HG02798 (cell line): ENCODE data around the gene SPATA22.
"Not testable (repeated sequence)": the region's sequence is repeated elsewhere in the genome, so short reads cannot be mapped to it uniquely, and the experiment has no call there.

Experiments used
- ATAC-seq: cut with Tn5 transposase; IDR thresholded peaks from one replicate; pipeline ENCODE4 v1.9.1; 2021; ENCODE audit warnings: mild to moderate bottlenecking; ENCODE audit not compliant: unreplicated experiment, poor library complexity

The SPATA22 gene

GRCh38 chr17:3471599-3471998 lies at the start of gene SPATA22:
SPATA22 (minus strand) TSS chr17:3471819; CDS start chr17:3469325, 2,494 bp downstream.
- no peak for ATAC-seq

- not testable (repeated sequence) for ATAC-seq
Observed at GRCh38 chr17:3519472-3519871, 47.9 kb upstream of the SPATA22 start.

- no peak for ATAC-seq
Observed at GRCh38 chr17:3514873-3515272, 43.3 kb upstream of the SPATA22 start.

GRCh38 chr17:3514167-3514566 lies 42.5 kb upstream of the SPATA22 start:
- ATAC-seq = not testable (repeated sequence)

GRCh38 chr17:3513305-3514035 lies 41.9 kb upstream of the SPATA22 start:
- ATAC-seq = no peak

- ATAC-seq = no peak
Observed at GRCh38 chr17:3512505-3513171, 41.0 kb upstream of the SPATA22 start.

- no peak for ATAC-seq
Observed at GRCh38 chr17:3511852-3512504, 40.4 kb upstream of the SPATA22 start.

- ATAC-seq = no peak
Observed at GRCh38 chr17:3510090-3510489, 38.5 kb upstream of the SPATA22 start.

- ATAC-seq = no peak
Observed at GRCh38 chr17:3507869-3508268, 36.2 kb upstream of the SPATA22 start.

- no peak for ATAC-seq
Observed at GRCh38 chr17:3507071-3507470, 35.5 kb upstream of the SPATA22 start.

GRCh38 chr17:3506054-3506453 lies 34.4 kb upstream of the SPATA22 start:
- ATAC-seq = no peak

- no peak for ATAC-seq
Observed at GRCh38 chr17:3505008-3505407, 33.4 kb upstream of the SPATA22 start.

GRCh38 chr17:3503285-3503684 lies 31.7 kb upstream of the SPATA22 start:
- no peak for ATAC-seq

GRCh38 chr17:3502466-3502865 lies 30.8 kb upstream of the SPATA22 start:
- no peak for ATAC-seq

GRCh38 chr17:3501344-3501743 lies 29.7 kb upstream of the SPATA22 start:
- ATAC-seq = no peak

- ATAC-seq = no peak
Observed at GRCh38 chr17:3497101-3497500, 25.5 kb upstream of the SPATA22 start.

- no peak for ATAC-seq
Observed at GRCh38 chr17:3485481-3486068, 14.0 kb upstream of the SPATA22 start.

- ATAC-seq = no peak
Observed at GRCh38 chr17:3482852-3483251, 11.2 kb upstream of the SPATA22 start.

GRCh38 chr17:3479988-3480387 lies 8.4 kb upstream of the SPATA22 start:
- ATAC-seq = no peak

- ATAC-seq = no peak
Observed at GRCh38 chr17:3475812-3476610, 4.4 kb upstream of the SPATA22 start, which contains the start of gene ASPA. ASPA (plus strand) TSS chr17:3475997; CDS start chr17:3476160, 163 bp downstream.
